ENCODE measurements around the gene MLANA. TPM values are rescaled to one million over a fixed set of nuclear protein-coding genes. Genes with fewer than 3 reads are reported as not detected.

The MLANA gene
- polyA plus RNA-seq, 1 donor from 2014 or later: not detected

- Histone ChIP-seq H3K4me3 (ENCODE audit: low read length) (no peak overlapping the region), H3K4me2 (ENCODE audit: low read length) (no peak overlapping the region), H3K36me3 (ENCODE audit: insufficient read depth, low read length) (no peaks in the 10 kb centered on the region), H3K27ac (ENCODE audit: low read length) (no peak overlapping the region), H3K9ac (ENCODE audit: low read length) (no peak overlapping the region), H3F3A (ENCODE audit: insufficient read depth, low read length, poor library complexity, severe bottlenecking) (no peaks in the 10 kb centered on the region), H3K9me2 (ENCODE audit: insufficient read depth, low read length) (no peaks in the 10 kb centered on the region), H3K79me2 (replicated peaks; ENCODE audit: insufficient read depth, low read length) (no peaks in the 10 kb centered on the region), H4K20me1 (ENCODE audit: insufficient read depth) (no peaks in the 10 kb centered on the region), H2AFZ (ENCODE audit: low read depth, low read length) (no peak overlapping the region), H3K27me3 (ENCODE audit: insufficient read depth, low read depth, low read length) (no peaks in the 10 kb centered on the region), H3K9me3 (ENCODE audit: low read length) (no peaks in the 10 kb centered on the region)
- TF ChIP-seq REST (IDR thresholded peaks at IDR 0.05; ENCODE audit: borderline replicate concordance): no peak
- no peak for TF ChIP-seq EZH2 (IDR thresholded peaks at IDR 0.05; ENCODE audit: borderline replicate concordance, insufficient read depth, low read length, poor library complexity, severe bottlenecking)
- TF ChIP-seq CTCF (IDR thresholded peaks at IDR 0.05; ENCODE audit: poor library complexity, severe bottlenecking): no peak
Measured at GRCh38 chr9:5872511-5872910, 18.2 kb upstream of the MLANA start.

GRCh38 chr9:5873439-5873838, 17.2 kb upstream of the MLANA start:
- Histone ChIP-seq H3K27ac (ENCODE audit: low read length) (no peak overlapping the region), H3K4me3 (ENCODE audit: low read length) (no peak overlapping the region), H2AFZ (ENCODE audit: low read depth, low read length) (no peak overlapping the region), H4K20me1 (ENCODE audit: insufficient read depth) (no peaks in the 10 kb centered on the region), H3F3A (ENCODE audit: insufficient read depth, low read length, poor library complexity, severe bottlenecking) (no peaks in the 10 kb centered on the region), H3K9me3 (ENCODE audit: low read length) (no peaks in the 10 kb centered on the region), H3K9ac (ENCODE audit: low read length) (no peak overlapping the region), H3K36me3 (ENCODE audit: insufficient read depth, low read length) (no peaks in the 10 kb centered on the region), H3K79me2 (replicated peaks; ENCODE audit: insufficient read depth, low read length) (no peaks in the 10 kb centered on the region), H3K4me2 (ENCODE audit: low read length) (no peak overlapping the region), H3K27me3 (ENCODE audit: insufficient read depth, low read depth, low read length) (no peaks in the 10 kb centered on the region), H3K9me2 (ENCODE audit: insufficient read depth, low read length) (no peaks in the 10 kb centered on the region)
- TF ChIP-seq EZH2 (IDR thresholded peaks at IDR 0.05; ENCODE audit: borderline replicate concordance, insufficient read depth, low read length, poor library complexity, severe bottlenecking) (no peak), RAD21 (conservative IDR thresholded peaks at IDR 0.05) (no peak), REST (IDR thresholded peaks at IDR 0.05; ENCODE audit: borderline replicate concordance) (no peak), CTCF (IDR thresholded peaks at IDR 0.05; ENCODE audit: poor library complexity, severe bottlenecking) (no peak), EP300 (conservative IDR thresholded peaks at IDR 0.05; ENCODE audit: poor library complexity, severe bottlenecking) (no peak), MXI1 (conservative IDR thresholded peaks at IDR 0.05; ENCODE audit: poor library complexity, severe bottlenecking) (no peak), POLR2AphosphoS5 (IDR thresholded peaks at IDR 0.05) (no peak)
